IMR-90 (cell line): ENCODE data around the gene PLCD1. TPM values are rescaled to one million over a fixed set of nuclear protein-coding genes. Genes with fewer than 3 reads are reported as not detected.

Experiments used
- ATAC-seq: fragments of 200-7000 bp; cut with Tn5 transposase; 2 replicates; pipeline ENCODE4 v1.9.1; 2020; ENCODE audit warnings: low read depth, mild to moderate bottlenecking, moderate library complexity
- BruUV-seq: library from RNA; stranded (reverse); fragments of 400-500 nt; replicated peaks from 2 replicates; lab custom pipeline; 2021; lab: Mats Ljungman, UMichigan
- CTCF ChIA-PET: fragments of 300-600 bp; formaldehyde crosslinking; extraction: SDS; loops from one replicate; lab custom pipeline; 2021; ENCODE audit warnings: antibody characterized with exemption; lab: Yijun Ruan, JAX
- POLR2A ChIA-PET: fragments of 300-600 bp; sonication (Branson Sonifier 250); formaldehyde crosslinking; loops from one replicate; lab custom pipeline; 2022; ENCODE audit warnings: antibody characterized with exemption; ENCODE audit not compliant: unreplicated experiment; lab: Charles Lee
- DNase-seq: peaks from one replicate; pipeline ENCODE4 v3.0.0; 2013
- H2AFZ ChIP-seq: replicated peaks from 2 replicates; pipeline ENCODE3; 2013; ENCODE audit warnings: low read length, mild to moderate bottlenecking; ENCODE audit not compliant: poor library complexity
- H2AK5ac ChIP-seq: 2 replicates; pipeline ENCODE4 v1.6.1; 2013; ENCODE audit warnings: low read depth, low read length, inconsistent platforms
- H2AK9ac ChIP-seq: replicated peaks from 2 replicates; pipeline ENCODE3; 2013; ENCODE audit warnings: mild to moderate bottlenecking, low read depth, low read length, moderate library complexity; ENCODE audit not compliant: poor library complexity
- H2BK120ac ChIP-seq: 2 replicates; pipeline ENCODE4 v1.6.1; 2013; ENCODE audit warnings: low read depth, low read length, inconsistent platforms
- H2BK15ac ChIP-seq: 3 replicates; pipeline ENCODE4 v1.6.1; 2013; ENCODE audit warnings: low read depth, low read length, inconsistent platforms
- H2BK20ac ChIP-seq: 2 replicates; pipeline ENCODE4 v1.6.1; 2013; ENCODE audit warnings: low read depth, mild to moderate bottlenecking, inconsistent platforms, low read length, moderate library complexity
- H2BK5ac ChIP-seq: 2 replicates; pipeline ENCODE4 v1.6.1; 2013; ENCODE audit warnings: mild to moderate bottlenecking, low read depth, low read length, inconsistent platforms; ENCODE audit not compliant: poor library complexity, severe bottlenecking
- H3K14ac ChIP-seq: replicated peaks from 2 replicates; pipeline ENCODE4 v1.6.1; 2013; ENCODE audit warnings: low read depth, low read length, inconsistent platforms
- H3K18ac ChIP-seq: 2 replicates; pipeline ENCODE4 v1.6.1; 2013; ENCODE audit warnings: low read depth, low read length, control low read depth
- H3K23ac ChIP-seq: 2 replicates; pipeline ENCODE4 v1.6.1; 2013; ENCODE audit warnings: low read depth, low read length, inconsistent platforms
- H3K27ac ChIP-seq: 2 replicates; pipeline ENCODE4 v1.5.1; 2013; ENCODE audit warnings: mild to moderate bottlenecking, control low read depth, low read length; ENCODE audit not compliant: insufficient read depth
- H3K27me3 ChIP-seq: 2 replicates; pipeline ENCODE4 v1.6.1; 2013; ENCODE audit warnings: low read length; ENCODE audit not compliant: control insufficient read depth, insufficient read depth
- H3K36me3 ChIP-seq: 2 replicates; pipeline ENCODE4 v1.6.1; 2013; ENCODE audit warnings: low read length, mixed read lengths; ENCODE audit not compliant: control insufficient read depth, insufficient read depth
- H3K4ac ChIP-seq: 2 replicates; pipeline ENCODE4 v1.6.1; 2013; ENCODE audit warnings: low read depth, low read length, inconsistent platforms
- H3K4me1 ChIP-seq: 2 replicates; pipeline ENCODE4 v1.6.1; 2013; ENCODE audit warnings: low read length, mixed read lengths; ENCODE audit not compliant: control insufficient read depth, insufficient read depth
- H3K4me2 ChIP-seq: 2 replicates; pipeline ENCODE4 v1.6.1; 2013; ENCODE audit warnings: low read depth, mild to moderate bottlenecking, control low read depth, low read length, moderate library complexity
- H3K4me3 ChIP-seq: 2 replicates; pipeline ENCODE4 v1.5.1; 2013; ENCODE audit warnings: low read depth, mild to moderate bottlenecking, control low read depth, low read length, moderate library complexity; ENCODE audit not compliant: insufficient read depth
- H3K56ac ChIP-seq: 2 replicates; pipeline ENCODE4 v1.6.1; 2013; ENCODE audit warnings: low read length, inconsistent platforms; ENCODE audit not compliant: insufficient read depth; ENCODE audit errors: extremely low read depth
- H3K79me1 ChIP-seq, 2 experiments: 2 replicates each; pipeline ENCODE4 v1.6.1; 2013; ENCODE audit warnings: low read length in 2 of 2, inconsistent platforms in 1 of 2, low read depth in 1 of 2
- H3K9ac ChIP-seq: 2 replicates; pipeline ENCODE4 v1.6.1; 2013; ENCODE audit warnings: low read depth, low read length, control low read depth
- H3K9me1 ChIP-seq: 2 replicates; pipeline ENCODE4 v1.6.1; 2013; ENCODE audit warnings: low read length, inconsistent platforms; ENCODE audit not compliant: insufficient read depth
- H3K9me3 ChIP-seq: 2 replicates; pipeline ENCODE4 v1.6.1; 2013; ENCODE audit warnings: low read length; ENCODE audit not compliant: control insufficient read depth, insufficient read depth
- H4K20me1 ChIP-seq: 2 replicates; pipeline ENCODE4 v1.6.1; 2013; ENCODE audit warnings: low read length, inconsistent platforms; ENCODE audit not compliant: insufficient read depth
- H4K5ac ChIP-seq: 2 replicates; pipeline ENCODE4 v1.6.1; 2013; ENCODE audit warnings: mild to moderate bottlenecking, low read depth, low read length, control low read depth
- H4K8ac ChIP-seq, 2 experiments: 2 replicates each; pipeline ENCODE4 v1.6.1; 2013; ENCODE audit warnings: low read depth in 2 of 2, low read length in 2 of 2, control low read depth in 1 of 2, inconsistent platforms in 1 of 2
- H4K91ac ChIP-seq: 2 replicates; pipeline ENCODE4 v1.6.1; 2013; ENCODE audit warnings: low read depth, low read length, inconsistent platforms; ENCODE audit not compliant: insufficient read depth
- BHLHE40 ChIP-seq: fragments of 150-350 bp; IDR thresholded peaks from 2 replicates; pipeline ENCODE4 v1.6.1; 2016; ENCODE audit warnings: mild to moderate bottlenecking, low read depth, low read length
- CEBPB ChIP-seq: IDR thresholded peaks from 2 replicates; pipeline ENCODE4 v1.6.1; 2012; ENCODE audit warnings: low read depth, low read length, improper control_type of control experiment
- MAZ ChIP-seq: IDR thresholded peaks from 2 replicates; pipeline ENCODE4 v1.6.1; 2012; ENCODE audit warnings: low read depth, mild to moderate bottlenecking, low read length, improper control_type of control experiment, moderate library complexity, borderline replicate concordance
- POLR2A ChIP-seq: IDR thresholded peaks from 2 replicates; pipeline ENCODE4 v1.6.1; 2012; ENCODE audit warnings: mild to moderate bottlenecking, low read depth, low read length
- SMC3 ChIP-seq: fragments of 150-350 bp; IDR thresholded peaks from 2 replicates; pipeline ENCODE4 v1.6.1; 2016; ENCODE audit warnings: low read depth, mild to moderate bottlenecking, antibody characterized with exemption, low read length, moderate library complexity
- WGBS, 2 experiments: methylation state at CpG; one replicate each; pipeline versions ENCODE4 v1.1.5 to v1.1.7; 2013; ENCODE audit warnings: missing lambda C conversion rate in 2 of 2; ENCODE audit not compliant: insufficient read length in 1 of 2; ENCODE audit errors: extremely low coverage in 2 of 2; 5-methylcytosine and 5-hydroxymethylcytosine counted together
- dilution Hi-C: fragments of 300-500 bp; cut with HindIII; formaldehyde crosslinking; loops from one replicate; pipeline ENCODE4 v1.14.3; 2018; ENCODE audit warnings: low sequenced_read_pairs; ENCODE audit not compliant: unreplicated experiment
- in situ Hi-C: fragments of 300-500 bp; cut with MboI; formaldehyde crosslinking; loops from 3 replicates; pipeline ENCODE4 v1.14.3; 2019; ENCODE audit warnings: low sequenced_read_pairs, inconsistent platforms, mixed read lengths
- intact Hi-C: fragments of 100-400 bp; cut with micrococcal nuclease; formaldehyde crosslinking; loops from 2 replicates; pipeline ENCODE4 v1.10.0; 2022
- polyA plus RNA-seq, 3 experiments: library from polyadenylated mRNA; depleted of rRNA; stranded (reverse); fragments of >200 nt; gene quantifications; 2 replicates each; pipeline ENCODE4 v1.2.3, GENCODE V29; 2012; ENCODE audit warnings: low replicate concordance in 1 of 3
- total RNA-seq: library from RNA; depleted of rRNA; stranded (reverse); fragments of >200 nt; gene quantifications from 2 replicates; pipeline ENCODE4 v1.2.3, GENCODE V29; 2012
- TF ChIP-seq, protein P1 (sequence below): fragments of 150-350 bp; IDR thresholded peaks from 2 replicates; pipeline ENCODE4 v1.6.1; 2017; ENCODE audit warnings: mild to moderate bottlenecking, antibody characterized with exemption, low read length, low read depth
- TF ChIP-seq, protein P2 (sequence below): conservative IDR thresholded peaks from 2 replicates; pipeline ENCODE4 v1.5.1; 2012; ENCODE audit warnings: mild to moderate bottlenecking, low read depth, low read length, improper control_type of control experiment

PLCD1 gene
- total and polyA plus RNA-seq, 2 of the 4 experiments (the other 2 are of a cell fraction), result 14.9 to 16.3 TPM

DNA sequence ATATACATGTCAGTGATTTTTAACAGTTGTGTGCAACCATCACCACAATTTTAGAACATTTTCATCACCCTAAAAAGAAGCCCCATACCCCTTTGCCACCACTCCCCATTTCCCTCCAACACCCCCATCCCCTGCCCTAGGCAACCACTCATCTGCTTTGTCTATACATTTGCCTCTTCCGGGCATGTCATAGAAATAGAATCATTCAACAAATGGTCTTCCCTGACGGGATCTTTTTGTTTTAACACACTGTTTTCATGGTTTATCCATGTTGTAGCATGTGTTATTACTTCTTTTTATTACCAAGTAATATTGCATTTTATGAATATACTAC, 34.8 kb downstream of the PLCD1 start (continued):
- TF ChIP-seq POLR2A, result no peak
- TF ChIP-seq, protein P1, sequence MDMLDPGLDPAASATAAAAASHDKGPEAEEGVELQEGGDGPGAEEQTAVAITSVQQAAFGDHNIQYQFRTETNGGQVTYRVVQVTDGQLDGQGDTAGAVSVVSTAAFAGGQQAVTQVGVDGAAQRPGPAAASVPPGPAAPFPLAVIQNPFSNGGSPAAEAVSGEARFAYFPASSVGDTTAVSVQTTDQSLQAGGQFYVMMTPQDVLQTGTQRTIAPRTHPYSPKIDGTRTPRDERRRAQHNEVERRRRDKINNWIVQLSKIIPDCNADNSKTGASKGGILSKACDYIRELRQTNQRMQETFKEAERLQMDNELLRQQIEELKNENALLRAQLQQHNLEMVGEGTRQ, result no peak

GRCh38 chr3:37993820-37994638, 35.4 kb downstream of the PLCD1 start:
- Histone ChIP-seq H3K4ac (peak overlapping the region; percentile 94), H3K27me3 (no peaks in the 10 kb centered on the region; the same call in 1 of the 2 replicates), H2AK9ac (peak overlapping the region; percentile 93), H3K9me1 (peaks cover 8% of the 10 kb centered on the region), H2BK15ac (peak overlapping the region; percentile 34; the same call in 1 of the 3 replicates), H3K9me3 (no peaks in the 10 kb centered on the region), H3K27ac (peak overlapping the region; percentile 94), H3K18ac (peak overlapping the region; percentile 91), H3K4me2 (peak overlapping the region; percentile 89), H4K20me1 (no peaks in the 10 kb centered on the region), H3K56ac (peak overlapping the region; percentile 74; the same call in 1 of the 2 replicates), H3K79me1 (peaks cover 3 to 19% of the 10 kb centered on the region in 2 experiments; a peak in 2 of 4 replicates), H4K8ac (peak overlapping the region; percentile 95 to 99), H3K14ac (peak overlapping the region; percentile 91), H3K4me3 (peak overlapping the region; percentile 75), H2BK120ac (peak overlapping the region; percentile 83), H2BK20ac (peak overlapping the region; percentile 31; the same call in 1 of the 2 replicates), H2BK5ac (peak overlapping the region; percentile 83), H4K5ac (peak overlapping the region; percentile 97), H3K4me1 (peaks cover 10% of the 10 kb centered on the region), H3K36me3 (peaks cover 3% of the 10 kb centered on the region; the same call in 1 of the 2 replicates), H2AFZ (peak overlapping the region; percentile 99), H3K9ac (peak overlapping the region; percentile 91), H4K91ac (peak overlapping the region; percentile 90), H2AK5ac (peak overlapping the region; percentile 84), H3K23ac (peak overlapping the region; percentile 79)
- intact Hi-C loops (no loop called here), dilution Hi-C loops (no loop called here), in situ Hi-C loops (no loop called here)
- ChIA-PET CTCF (no interaction called here), POLR2A (no interaction called here)
- peak; percentile 71 for ATAC-seq
- peak; percentile 75 for DNase-seq
- WGBS, 2 experiments, result 0% methylated on average over 10 of the region's 49 CpGs; no CpG with 5 or more reads in 1 of the 2 experiments
- TF ChIP-seq SMC3 (no peak), POLR2A (peak; percentile 40; the same call in 1 of the 2 replicates), BHLHE40 (peak; percentile 25; the same call in 1 of the 2 replicates), MAZ (peak; percentile 53; the same call in 1 of the 2 replicates), CEBPB (peak; percentile 52; the same call in 1 of the 2 replicates)
- TF ChIP-seq, protein P1, result peak; percentile 62
- TF ChIP-seq, protein P2, sequence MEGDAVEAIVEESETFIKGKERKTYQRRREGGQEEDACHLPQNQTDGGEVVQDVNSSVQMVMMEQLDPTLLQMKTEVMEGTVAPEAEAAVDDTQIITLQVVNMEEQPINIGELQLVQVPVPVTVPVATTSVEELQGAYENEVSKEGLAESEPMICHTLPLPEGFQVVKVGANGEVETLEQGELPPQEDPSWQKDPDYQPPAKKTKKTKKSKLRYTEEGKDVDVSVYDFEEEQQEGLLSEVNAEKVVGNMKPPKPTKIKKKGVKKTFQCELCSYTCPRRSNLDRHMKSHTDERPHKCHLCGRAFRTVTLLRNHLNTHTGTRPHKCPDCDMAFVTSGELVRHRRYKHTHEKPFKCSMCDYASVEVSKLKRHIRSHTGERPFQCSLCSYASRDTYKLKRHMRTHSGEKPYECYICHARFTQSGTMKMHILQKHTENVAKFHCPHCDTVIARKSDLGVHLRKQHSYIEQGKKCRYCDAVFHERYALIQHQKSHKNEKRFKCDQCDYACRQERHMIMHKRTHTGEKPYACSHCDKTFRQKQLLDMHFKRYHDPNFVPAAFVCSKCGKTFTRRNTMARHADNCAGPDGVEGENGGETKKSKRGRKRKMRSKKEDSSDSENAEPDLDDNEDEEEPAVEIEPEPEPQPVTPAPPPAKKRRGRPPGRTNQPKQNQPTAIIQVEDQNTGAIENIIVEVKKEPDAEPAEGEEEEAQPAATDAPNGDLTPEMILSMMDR, result no peak
- no TSS peak for BruUV-seq
